Activated CD4-positive, CD25-positive, alpha-beta regulatory T cell treated with anti-CD3 and anti-CD28 coated beads, Interleukin-2, amount 50 U/mL, for 16 hours (primary cell): Measurements from ENCODE around the gene MEGF9.
"Not testable (repeated sequence)": the region's sequence is repeated elsewhere in the genome, so short reads cannot be mapped to it uniquely, and the experiment has no call there.

Source experiments
- DNase-seq: peaks from one replicate; pipeline ENCODE4 v3.0.0-alpha.2; 2020; ENCODE audit warnings: low read depth, low spot score

Gene MEGF9

GRCh38 chr9:120572472-120572871 lies 141.8 kb downstream of the MEGF9 start:
- no peak for DNase-seq

- no peak for DNase-seq
Observed at GRCh38 chr9:120571443-120572257, 142.6 kb downstream of the MEGF9 start.

GRCh38 chr9:120570296-120570695 lies 144.0 kb downstream of the MEGF9 start:
- no peak for DNase-seq

GRCh38 chr9:120569556-120569955 lies 144.7 kb downstream of the MEGF9 start:
- DNase-seq, result no peak

- no peak for DNase-seq
Observed at GRCh38 chr9:120568816-120569215, 145.5 kb downstream of the MEGF9 start.

GRCh38 chr9:120567874-120568273 lies 146.4 kb downstream of the MEGF9 start:
- no peak for DNase-seq

GRCh38 chr9:120567081-120567480 lies 147.2 kb downstream of the MEGF9 start:
- DNase-seq, result no peak

GRCh38 chr9:120564589-120564988 lies 149.7 kb downstream of the MEGF9 start:
- no peak for DNase-seq

GRCh38 chr9:120562861-120563443 lies 151.3 kb downstream of the MEGF9 start:
- no peak for DNase-seq

- DNase-seq, result no peak
Observed at GRCh38 chr9:120561709-120562108, 152.6 kb downstream of the MEGF9 start.

GRCh38 chr9:120559546-120559945 lies 154.7 kb downstream of the MEGF9 start:
- DNase-seq, result no peak

- no peak for DNase-seq
Observed at GRCh38 chr9:120558454-120558853, 155.8 kb downstream of the MEGF9 start.

GRCh38 chr9:120557205-120557604 lies 157.1 kb downstream of the MEGF9 start:
- no peak for DNase-seq

GRCh38 chr9:120556775-120557174 lies 157.5 kb downstream of the MEGF9 start:
- DNase-seq, result no peak

- DNase-seq, result no peak
Observed at GRCh38 chr9:120555839-120556238, 158.4 kb downstream of the MEGF9 start.

GRCh38 chr9:120552210-120552704 lies 162.0 kb downstream of the MEGF9 start:
- DNase-seq, result not testable (repeated sequence)
